NCI-H226 (cell line): ENCODE data around the gene SEMA5A.
A peak's percentile ranks its signal among the peaks of the same experiment; 100 is the strongest.
"Not testable (repeated sequence)": the region's sequence is repeated elsewhere in the genome, so short reads cannot be mapped to it uniquely, and the experiment has no call there.

Source experiments
- DNase-seq: peaks from one replicate; pipeline ENCODE4 v3.0.0-alpha.2; 2015

The SEMA5A gene

DNA sequence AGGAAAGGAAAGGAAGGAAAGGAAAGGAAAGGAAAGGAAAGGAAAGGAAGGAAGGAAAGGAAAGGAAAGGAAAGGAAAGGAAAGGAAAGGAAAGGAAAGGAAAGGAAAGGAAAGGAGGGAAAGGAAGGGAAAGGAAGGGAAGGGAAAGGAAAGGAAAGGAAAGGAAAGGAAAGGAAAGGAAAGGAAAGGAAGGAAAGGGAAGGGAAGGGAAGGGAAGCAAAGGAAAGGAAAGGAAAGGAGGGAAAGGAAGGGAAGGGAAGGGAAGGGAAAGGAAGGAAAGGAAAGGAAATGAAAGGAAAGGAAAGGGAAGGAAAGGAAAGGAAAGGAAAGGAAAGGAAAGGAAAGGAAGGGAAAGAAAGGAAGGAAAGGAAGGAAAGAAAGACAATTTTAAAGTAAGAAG lies 192.8 kb downstream of the SEMA5A start:
- not testable (repeated sequence) for DNase-seq

DNA sequence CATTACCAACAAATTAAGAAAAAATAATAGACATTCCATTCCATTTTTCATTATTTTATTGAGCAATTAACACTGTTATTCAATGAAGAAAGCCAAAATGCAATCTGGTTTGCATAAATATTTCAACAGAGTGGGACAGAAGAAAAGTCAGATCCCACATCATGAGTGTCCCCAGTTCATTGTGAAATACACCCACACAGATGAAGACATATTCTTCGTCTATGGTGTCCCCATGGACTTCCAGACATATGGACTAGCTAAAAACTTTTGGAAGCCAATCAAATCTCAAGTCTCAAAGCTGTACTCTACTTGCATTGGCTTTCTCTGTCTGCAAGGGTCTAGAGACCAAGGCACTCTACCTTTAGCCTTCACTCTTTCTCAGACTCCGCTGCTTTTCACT lies 194.3 kb downstream of the SEMA5A start:
- no peak for DNase-seq

DNA sequence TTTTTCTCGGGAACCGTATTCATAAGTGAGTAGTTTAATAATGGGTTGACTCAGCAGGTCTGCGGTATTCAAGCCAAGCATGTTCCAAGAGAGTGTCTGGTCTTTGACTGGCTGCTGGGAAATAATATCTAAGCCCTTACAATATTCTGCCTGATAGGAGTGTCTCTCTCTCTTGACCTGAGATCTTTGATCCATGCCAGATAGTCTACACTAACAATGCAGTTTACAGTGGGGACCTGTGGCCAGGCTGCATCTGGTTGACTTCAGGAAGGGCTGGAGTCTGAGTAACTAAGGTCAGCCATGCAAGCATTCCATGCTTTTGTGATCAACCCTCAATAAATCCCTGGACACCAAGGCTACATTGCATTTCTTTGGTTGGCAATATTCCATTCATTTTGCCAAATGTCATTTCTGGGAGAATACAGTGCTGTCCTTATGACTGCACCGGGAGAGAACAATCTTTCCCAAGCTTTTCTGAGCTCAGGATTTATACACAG lies 195.5 kb downstream of the SEMA5A start:
- peak; percentile 47 for DNase-seq

GRCh38 chr5:9348401-9348996 lies 197.4 kb downstream of the SEMA5A start:
- DNase-seq, result peak; percentile 86

GRCh38 chr5:9347541-9348295 lies 198.2 kb downstream of the SEMA5A start:
- peak; percentile 23 for DNase-seq

DNA sequence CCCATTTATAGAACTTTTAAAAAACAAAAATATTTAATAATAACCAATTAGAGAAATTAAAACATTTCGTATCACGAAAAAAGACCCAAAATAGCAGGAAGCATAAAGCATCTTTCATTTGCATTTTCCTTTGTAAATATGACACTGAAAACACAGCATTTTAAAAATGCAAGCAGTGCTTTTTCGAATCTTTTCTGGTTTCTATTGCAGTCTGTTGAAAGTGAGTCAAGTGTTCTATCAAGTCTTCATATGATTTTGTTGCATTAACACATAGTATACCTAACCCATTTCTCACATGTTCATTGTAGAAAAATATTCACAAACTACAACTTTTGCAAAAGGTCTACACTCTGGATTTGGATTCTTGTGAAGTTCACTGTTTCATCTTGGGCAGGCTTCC lies 198.8 kb downstream of the SEMA5A start:
- no peak for DNase-seq

DNA sequence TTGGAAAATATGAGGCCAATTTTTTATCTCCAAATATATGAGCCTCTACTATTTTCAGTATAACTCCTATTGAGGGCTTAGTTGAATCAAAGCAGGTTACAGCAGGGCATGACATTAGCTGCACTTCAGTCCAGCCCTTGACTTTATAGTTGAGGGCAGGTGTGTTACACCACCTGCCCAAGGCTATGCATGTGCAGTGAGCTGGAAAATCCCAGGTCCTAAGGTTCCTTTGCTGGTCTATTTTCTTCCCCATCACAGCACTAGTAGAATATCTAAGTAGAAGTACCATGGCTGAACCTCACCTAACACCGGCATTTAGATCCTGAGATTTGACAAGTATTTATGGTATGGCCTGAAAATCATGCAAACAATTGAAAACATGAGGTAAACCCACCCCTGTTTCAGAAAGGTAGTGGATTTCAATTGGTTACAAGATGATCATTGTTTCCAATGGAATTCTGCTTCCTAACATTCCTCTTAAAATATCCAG lies 201.1 kb downstream of the SEMA5A start:
- DNase-seq, result no peak

DNA sequence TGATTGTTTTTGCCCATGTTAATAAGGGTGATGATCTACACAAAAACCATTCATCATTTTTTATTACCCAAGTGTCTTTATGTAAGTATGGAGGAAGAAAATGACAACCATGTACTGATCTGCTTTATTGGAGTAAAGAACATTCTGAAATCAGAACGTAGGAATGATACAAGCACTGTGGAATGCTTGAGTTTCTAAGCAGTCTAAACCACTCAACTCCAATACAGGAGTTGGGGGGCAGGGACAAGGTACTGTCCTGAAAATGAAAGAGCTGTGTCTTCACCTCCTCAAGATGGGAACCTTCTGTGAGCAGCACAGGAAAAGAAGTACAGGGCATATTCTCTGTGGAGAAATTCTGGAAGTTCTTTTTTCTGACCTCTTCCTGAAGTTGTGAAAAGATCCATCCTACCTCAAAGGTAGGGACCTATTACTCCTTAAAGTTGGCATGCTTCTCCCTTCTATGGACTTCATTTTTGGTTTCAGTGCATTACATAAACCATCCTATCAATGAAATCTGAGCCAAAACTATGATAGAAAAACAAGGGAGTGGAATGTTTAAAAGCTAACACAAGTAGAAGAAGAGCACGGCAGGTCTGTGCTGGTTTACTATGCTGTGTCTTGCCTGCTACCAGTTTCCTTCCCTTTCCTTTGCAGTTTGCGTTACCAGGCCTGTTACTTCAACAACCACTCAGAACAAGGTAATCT lies 202.6 kb downstream of the SEMA5A start:
- DNase-seq, result peak; percentile 62

- DNase-seq, result no peak
Measured at GRCh38 chr5:9342161-9342787, 203.6 kb downstream of the SEMA5A start.

GRCh38 chr5:9340085-9340484 lies 205.8 kb downstream of the SEMA5A start:
- DNase-seq, result no peak

DNA sequence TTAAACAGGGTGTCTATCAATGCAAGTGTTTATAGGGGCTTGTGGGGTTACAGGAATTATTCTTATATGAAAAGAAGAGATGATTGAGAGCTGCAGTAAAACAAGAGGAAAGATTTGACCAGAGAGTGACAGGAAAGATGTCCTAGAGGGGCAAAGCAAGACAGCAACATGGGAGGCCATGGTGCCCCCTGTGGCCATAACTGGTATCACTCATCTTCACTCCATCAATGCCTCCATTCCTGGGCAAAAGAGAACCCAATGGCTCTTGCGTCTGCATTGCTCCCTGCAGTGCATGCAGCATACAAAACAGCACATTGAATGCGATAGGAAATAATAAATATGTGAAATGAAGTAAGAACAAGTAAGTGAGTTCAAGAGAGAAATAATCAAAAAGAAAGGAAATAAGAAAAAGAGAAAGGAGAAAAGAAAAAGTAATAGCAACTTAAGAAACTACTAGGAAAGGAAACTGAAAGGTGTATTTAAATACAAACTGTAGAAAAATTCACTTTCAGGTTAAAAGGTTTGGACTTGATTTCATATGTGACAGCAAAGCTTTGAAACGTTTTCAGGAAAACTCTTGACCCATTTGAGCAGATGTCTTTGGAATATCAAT lies 206.6 kb downstream of the SEMA5A start:
- DNase-seq, result no peak

GRCh38 chr5:9338796-9339195 lies 207.1 kb downstream of the SEMA5A start:
- DNase-seq, result no peak

DNA sequence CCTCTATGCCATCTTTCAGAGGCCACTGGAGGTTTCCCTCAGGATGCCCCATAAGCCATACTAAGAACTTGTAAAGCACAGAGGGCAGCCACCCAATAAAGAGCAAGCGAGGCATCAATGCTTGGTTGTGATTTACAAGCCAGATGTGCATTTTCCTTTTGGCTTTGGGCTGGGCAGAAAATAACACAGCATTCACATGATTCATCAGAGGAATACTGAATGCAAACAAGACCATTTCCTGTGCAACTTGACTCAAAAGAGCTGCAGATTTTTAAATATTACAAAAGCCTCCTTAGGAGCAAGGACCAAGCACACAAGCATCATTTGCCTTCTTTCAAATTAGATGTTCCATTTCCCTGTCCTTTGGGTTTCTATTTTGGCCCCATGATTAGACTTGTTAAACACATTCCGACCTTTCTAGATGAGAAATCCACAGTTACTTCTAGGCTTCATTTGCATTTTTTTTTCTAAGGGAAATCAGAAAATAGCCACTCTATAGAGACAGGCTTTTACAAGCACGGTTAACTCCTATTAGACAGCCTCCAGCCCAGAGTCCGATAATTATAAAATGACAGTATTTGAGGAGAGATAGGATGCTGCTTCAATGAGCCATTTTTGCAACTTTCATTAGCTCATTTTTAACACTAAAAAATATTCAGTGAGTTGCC lies 207.8 kb downstream of the SEMA5A start:
- DNase-seq, result peak; percentile 55

DNA sequence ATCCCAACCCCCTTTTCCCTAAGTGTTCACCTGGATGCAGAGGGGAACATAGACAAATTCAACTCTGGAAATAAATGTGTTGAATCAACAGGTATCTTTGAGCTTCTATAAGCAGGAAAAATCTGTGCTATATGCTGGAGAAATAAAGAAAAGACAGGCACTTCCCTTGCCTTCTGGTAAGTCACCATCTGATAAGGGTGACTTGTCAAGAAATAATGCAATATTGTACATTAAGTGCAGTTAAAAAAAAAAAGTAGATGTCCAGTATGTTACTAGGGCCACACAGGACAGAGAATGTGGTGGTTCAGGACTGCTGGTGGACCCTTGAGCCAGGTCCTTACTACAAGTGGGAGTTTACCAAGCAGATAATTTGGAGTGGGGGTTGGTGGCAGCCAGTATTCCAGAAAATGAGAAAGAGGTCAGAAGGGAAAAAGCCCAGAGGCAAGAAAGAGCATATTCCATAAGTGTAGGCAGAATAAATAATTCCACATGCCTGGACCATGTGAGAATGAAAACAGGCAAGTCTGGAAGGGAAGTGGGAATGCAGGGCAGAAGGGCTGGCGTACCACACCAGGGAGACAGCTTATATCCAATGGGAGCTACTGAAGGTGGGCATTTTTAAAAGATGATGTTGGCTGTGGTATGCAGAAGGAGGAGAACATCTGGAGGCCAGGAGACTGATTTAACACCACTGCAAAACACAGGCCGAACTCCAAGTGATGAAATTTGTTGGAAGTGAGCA lies 209.9 kb downstream of the SEMA5A start:
- DNase-seq, result peak; percentile 20

GRCh38 chr5:9335269-9335668 lies 210.6 kb downstream of the SEMA5A start:
- DNase-seq, result no peak

- DNase-seq, result no peak
Measured at GRCh38 chr5:9332026-9332425, 213.8 kb downstream of the SEMA5A start.

DNA sequence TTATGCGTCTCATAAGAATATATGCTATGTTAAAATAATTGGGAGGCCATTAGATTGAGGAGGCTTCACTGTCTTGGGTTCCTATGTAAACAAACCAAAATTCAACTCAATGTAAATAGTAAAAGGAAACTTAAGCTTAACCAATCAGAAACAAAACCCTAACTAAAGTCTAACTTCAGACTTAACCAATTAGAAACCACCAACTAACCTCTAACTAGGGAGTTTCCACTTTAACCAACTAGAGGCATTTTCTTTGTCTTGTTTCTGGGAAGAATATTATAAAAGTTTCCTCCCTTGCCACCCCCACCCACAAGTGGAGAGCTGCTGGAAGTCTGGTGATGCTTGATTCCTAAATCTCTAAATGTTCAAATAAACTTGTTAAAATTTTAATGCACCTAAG lies 214.5 kb downstream of the SEMA5A start:
- DNase-seq, result no peak

DNA sequence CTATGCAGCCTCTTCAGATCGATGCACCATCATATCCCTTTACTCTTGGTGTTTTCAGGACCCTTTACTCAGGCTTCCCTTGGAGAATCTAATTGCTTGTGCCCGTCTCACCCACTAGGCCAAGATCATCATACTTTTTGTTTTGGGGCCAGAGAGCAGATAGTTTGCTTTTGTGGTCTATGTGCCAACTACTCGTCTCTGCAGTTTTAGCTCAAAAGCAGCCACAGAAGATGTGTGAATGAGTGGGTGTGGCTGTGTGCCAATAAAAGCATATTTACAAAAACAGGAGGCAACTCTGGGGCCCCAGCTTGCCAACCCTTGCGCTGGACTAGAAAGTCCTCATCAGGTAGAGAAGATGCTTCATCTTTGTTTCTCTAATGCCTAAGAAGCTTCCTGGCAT lies 216.8 kb downstream of the SEMA5A start:
- DNase-seq, result no peak

DNA sequence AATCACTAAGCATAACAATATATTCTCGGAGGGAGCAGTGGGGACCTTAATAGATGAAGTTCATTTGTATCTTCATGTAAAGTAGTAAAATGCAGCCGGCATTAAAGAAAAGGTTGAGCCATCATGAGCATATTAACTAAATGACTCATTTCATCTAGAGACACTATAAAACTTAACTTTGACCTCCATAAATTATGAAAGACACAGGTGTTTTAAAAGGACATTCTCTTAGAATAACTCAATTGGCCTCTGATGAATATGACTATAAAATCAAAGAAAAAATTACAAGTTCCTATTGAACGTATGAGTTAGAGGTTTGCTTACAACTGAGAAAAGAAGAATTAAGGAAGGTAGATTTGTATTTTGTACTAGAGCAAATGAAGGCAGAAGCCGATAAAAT lies 220.3 kb downstream of the SEMA5A start:
- no peak for DNase-seq

DNA sequence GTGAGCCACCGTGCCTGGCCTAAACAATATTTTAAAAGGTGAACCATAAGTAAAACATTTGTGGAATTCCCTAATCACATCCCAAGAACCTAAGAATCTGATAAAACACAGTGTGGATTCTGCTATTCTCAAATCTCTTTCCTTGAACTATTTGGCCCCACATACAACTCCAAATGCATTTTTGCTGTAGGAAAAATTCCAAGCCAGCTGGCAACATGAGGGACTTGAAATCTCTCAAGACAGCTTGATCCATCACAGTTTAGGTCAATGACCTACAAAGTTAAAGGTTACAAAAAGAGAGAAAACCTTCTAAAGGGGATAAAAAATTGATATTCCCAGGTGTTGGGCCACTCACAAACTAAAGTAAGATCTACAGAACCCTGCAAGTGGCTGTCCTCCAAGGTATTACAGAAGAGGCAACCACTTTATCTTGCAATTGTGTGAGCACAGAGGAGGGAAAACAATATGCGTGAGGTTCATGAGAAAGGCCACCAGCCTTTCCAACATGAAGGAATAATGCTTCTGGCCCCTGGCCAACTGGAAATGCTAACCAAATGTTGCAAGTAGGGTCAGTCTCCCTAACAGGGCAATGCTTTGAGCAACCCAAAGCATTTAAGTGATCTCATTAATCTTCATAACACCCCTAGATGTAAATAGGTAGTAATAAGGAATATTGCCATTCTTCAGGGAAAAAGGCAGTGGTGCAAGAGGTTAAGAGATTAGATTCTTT lies 221.4 kb downstream of the SEMA5A start:
- peak; percentile 91 for DNase-seq

- DNase-seq, result no peak
Measured at GRCh38 chr5:9320652-9321051, 225.2 kb downstream of the SEMA5A start.
